ENCODE results near the gene LDLRAD3. TPM values are rescaled to one million over a fixed set of nuclear protein-coding genes. Genes with fewer than 3 reads are reported as not detected.

The LDLRAD3 gene
- total RNA-seq, 1 donor from 2014 or later: 19.6 TPM

DNA sequence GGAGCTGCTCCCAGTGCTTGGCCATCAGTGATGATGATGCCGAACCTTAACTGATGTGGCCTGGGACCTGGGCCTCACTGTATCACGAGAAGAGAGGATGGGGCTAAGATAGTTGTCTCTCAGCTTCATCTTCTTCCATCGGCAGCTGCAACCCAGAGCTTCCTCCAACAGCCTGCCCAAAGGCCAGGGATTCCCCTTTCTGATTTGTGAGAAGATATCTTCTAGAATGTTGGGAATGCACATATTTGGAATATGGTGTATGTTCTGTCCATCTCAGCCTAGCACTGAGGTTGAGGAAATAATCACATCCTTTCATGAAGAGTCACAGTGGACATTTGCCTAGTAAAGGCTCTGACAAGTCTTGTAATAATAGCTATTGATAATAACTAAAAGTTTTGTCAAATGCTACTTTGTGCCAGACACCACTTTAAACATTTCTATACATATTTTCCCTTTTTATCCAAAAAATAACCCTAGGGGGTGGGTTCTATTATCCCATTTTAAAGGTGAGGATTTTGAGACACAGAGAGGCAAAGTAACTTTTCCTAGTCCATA, 272.3 kb downstream of the LDLRAD3 start:
- Mint-ChIP-seq H3K27me3 (no peaks in the 10 kb centered on the region), H3K9me3 (ENCODE audit: low read depth) (peaks cover 11% of the 10 kb centered on the region), H3K36me3 (ENCODE audit: insufficient read depth) (peaks cover 10% of the 10 kb centered on the region), H3K4me3 (ENCODE audit: low read depth) (no peak overlapping the region), H3K4me1 (ENCODE audit: low read depth) (peaks cover 9% of the 10 kb centered on the region), H3K27ac (no peak overlapping the region)
- DNase-seq (ENCODE audit: low spot score, unreplicated experiment): no peak
- TF ChIP-seq, protein P1, sequence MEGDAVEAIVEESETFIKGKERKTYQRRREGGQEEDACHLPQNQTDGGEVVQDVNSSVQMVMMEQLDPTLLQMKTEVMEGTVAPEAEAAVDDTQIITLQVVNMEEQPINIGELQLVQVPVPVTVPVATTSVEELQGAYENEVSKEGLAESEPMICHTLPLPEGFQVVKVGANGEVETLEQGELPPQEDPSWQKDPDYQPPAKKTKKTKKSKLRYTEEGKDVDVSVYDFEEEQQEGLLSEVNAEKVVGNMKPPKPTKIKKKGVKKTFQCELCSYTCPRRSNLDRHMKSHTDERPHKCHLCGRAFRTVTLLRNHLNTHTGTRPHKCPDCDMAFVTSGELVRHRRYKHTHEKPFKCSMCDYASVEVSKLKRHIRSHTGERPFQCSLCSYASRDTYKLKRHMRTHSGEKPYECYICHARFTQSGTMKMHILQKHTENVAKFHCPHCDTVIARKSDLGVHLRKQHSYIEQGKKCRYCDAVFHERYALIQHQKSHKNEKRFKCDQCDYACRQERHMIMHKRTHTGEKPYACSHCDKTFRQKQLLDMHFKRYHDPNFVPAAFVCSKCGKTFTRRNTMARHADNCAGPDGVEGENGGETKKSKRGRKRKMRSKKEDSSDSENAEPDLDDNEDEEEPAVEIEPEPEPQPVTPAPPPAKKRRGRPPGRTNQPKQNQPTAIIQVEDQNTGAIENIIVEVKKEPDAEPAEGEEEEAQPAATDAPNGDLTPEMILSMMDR (IDR thresholded peaks at IDR 0.05; ENCODE audit: unreplicated experiment): no peak

- Mint-ChIP-seq H3K36me3 (ENCODE audit: insufficient read depth) (peaks cover 10% of the 10 kb centered on the region), H3K4me3 (ENCODE audit: low read depth) (no peak overlapping the region), H3K27me3 (no peaks in the 10 kb centered on the region), H3K27ac (no peak overlapping the region), H3K9me3 (ENCODE audit: low read depth) (peaks cover 11% of the 10 kb centered on the region), H3K4me1 (ENCODE audit: low read depth) (peaks cover 4% of the 10 kb centered on the region)
- TF ChIP-seq, protein P1 (IDR thresholded peaks at IDR 0.05; ENCODE audit: unreplicated experiment): no peak
- DNase-seq (ENCODE audit: low spot score, unreplicated experiment): no peak
Observed at GRCh38 chr11:36218283-36218921, 274.5 kb downstream of the LDLRAD3 start.

DNA sequence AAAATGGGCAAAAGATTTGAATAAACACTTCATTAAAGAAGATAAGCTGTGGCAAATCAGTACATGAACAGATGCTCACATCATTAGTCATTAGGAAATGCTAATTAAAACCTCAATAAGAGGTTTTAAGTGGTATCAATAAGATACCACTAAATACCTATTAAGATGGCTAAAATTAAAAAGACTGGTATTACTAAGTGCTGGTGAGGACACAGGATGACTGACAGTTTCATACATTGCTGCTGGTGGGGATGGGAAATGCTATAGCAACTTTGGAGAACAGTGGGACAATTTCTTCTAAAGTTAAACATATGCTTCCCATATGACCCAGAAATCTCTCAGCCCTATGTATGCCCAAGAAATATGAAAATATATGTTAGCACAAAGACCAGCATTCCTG, 276.1 kb downstream of the LDLRAD3 start:
- TF ChIP-seq, protein P1 (IDR thresholded peaks at IDR 0.05; ENCODE audit: unreplicated experiment): no peak
- Mint-ChIP-seq H3K36me3 (ENCODE audit: insufficient read depth) (peaks cover 10% of the 10 kb centered on the region), H3K27me3 (no peaks in the 10 kb centered on the region), H3K4me1 (ENCODE audit: low read depth) (peaks cover under 1% of the 10 kb centered on the region), H3K27ac (no peak overlapping the region), H3K9me3 (ENCODE audit: low read depth) (peaks cover 11% of the 10 kb centered on the region), H3K4me3 (ENCODE audit: low read depth) (no peak overlapping the region)
- no peak for DNase-seq (ENCODE audit: low spot score, unreplicated experiment)

GRCh38 chr11:36222831-36223635, 279.2 kb downstream of the LDLRAD3 start:
- DNase-seq (ENCODE audit: low spot score, unreplicated experiment): no peak
- H3K9me3 Mint-ChIP-seq (ENCODE audit: low read depth): peaks cover 11% of the 10 kb centered on the region
- no peaks in the 10 kb centered on the region for H3K4me1 Mint-ChIP-seq (ENCODE audit: low read depth)
- TF ChIP-seq, protein P1 (IDR thresholded peaks at IDR 0.05; ENCODE audit: unreplicated experiment): no peak
- no peaks in the 10 kb centered on the region for H3K27me3 Mint-ChIP-seq
- no peak overlapping the region for H3K27ac Mint-ChIP-seq
- peaks cover 10% of the 10 kb centered on the region for H3K36me3 Mint-ChIP-seq (ENCODE audit: insufficient read depth)
- no peak overlapping the region for H3K4me3 Mint-ChIP-seq (ENCODE audit: low read depth)

- no peak for DNase-seq (ENCODE audit: low spot score, unreplicated experiment)
- H3K4me1 Mint-ChIP-seq (ENCODE audit: low read depth): no peaks in the 10 kb centered on the region
- H3K27ac Mint-ChIP-seq: no peak overlapping the region
- peaks cover 9% of the 10 kb centered on the region for H3K36me3 Mint-ChIP-seq (ENCODE audit: insufficient read depth)
- TF ChIP-seq, protein P1 (IDR thresholded peaks at IDR 0.05; ENCODE audit: unreplicated experiment): no peak
- H3K9me3 Mint-ChIP-seq (ENCODE audit: low read depth): peaks cover 10% of the 10 kb centered on the region
- H3K27me3 Mint-ChIP-seq: no peaks in the 10 kb centered on the region
- H3K4me3 Mint-ChIP-seq (ENCODE audit: low read depth): no peak overlapping the region
Observed at GRCh38 chr11:36224209-36224882, 280.5 kb downstream of the LDLRAD3 start.

All from progenitor cell of endocrine pancreas (in vitro differentiated cells).